Adrenal gland (tissue), 12 donors: ENCODE results near the gene PRKN. TPM values are rescaled to one million over a fixed set of nuclear protein-coding genes. Genes with fewer than 3 reads are reported as not detected.

Source experiments
- DNase-seq, 7 donors: peaks; one replicate each; pipeline ENCODE4 v3.0.0-alpha.2; 2019 to 2020
- H3K27ac ChIP-seq, 5 donors: fragments of 200-600 bp; sonication (generic) in 4 of 5; 1 replicate in 3 of 5; 2 replicates in 2 of 5; pipeline versions ENCODE4 v1.5.1 to v1.8.0; 2016 to 2020; ENCODE audit warnings: mild to moderate bottlenecking in 1 of 5
- H3K27me3 ChIP-seq: fragments of 200-600 bp; 2 replicates; pipeline ENCODE4 v1.8.0; 2021
- H3K36me3 ChIP-seq, 2 donors: fragments of 200-600 bp; replicated peaks in 1 of 2; 1 replicate in 1 of 2; 2 replicates in 1 of 2; pipeline versions ENCODE4 v1.5.1 to v1.8.0; 2018 to 2022
- H3K4me1 ChIP-seq, 2 donors: fragments of 200-600 bp; replicated peaks in 1 of 2; 1 replicate in 1 of 2; 2 replicates in 1 of 2; pipeline versions ENCODE4 v1.5.1 to v1.8.0; 2018 to 2021
- H3K4me3 ChIP-seq, 4 donors: fragments of 200-600 bp; sonication (generic) in 3 of 4; one replicate each; pipeline ENCODE4 v1.5.1; 2016 to 2018
- H3K9me3 ChIP-seq, 3 donors: fragments of 200-600 bp; sonication (generic) in 1 of 3; replicated peaks in 1 of 3; 1 replicate in 2 of 3; 2 replicates in 1 of 3; pipeline versions ENCODE4 v1.5.1 to v1.8.0; 2016 to 2021
- POLR2A ChIP-seq, 2 donors: fragments of 450-650 bp; IDR thresholded peaks; one replicate each; pipeline ENCODE4 v1.6.1; 2017; ENCODE audit warnings: antibody characterized with exemption in 2 of 2, mild to moderate bottlenecking in 2 of 2, moderate library complexity in 1 of 2
- WGBS, 4 donors: extraction: QIAGEN DNeasy Blood & Tissue Kit in 2 of 4; methylation state at CpG; one replicate each; pipeline versions ENCODE4 v1.1.5 to v1.1.7; 2013 to 2017; 5-methylcytosine and 5-hydroxymethylcytosine counted together
- intact Hi-C, 2 donors: fragments of 100-400 bp; cut with DNase I; formaldehyde crosslinking; loops; one replicate each; pipeline versions ENCODE4 v1.14.1 to v1.15.0; 2022 to 2023
- polyA plus RNA-seq, 3 donors: library from polyadenylated mRNA; stranded (reverse); fragments of 200-250 nt in 2 of 3; fragments of 350-450 nt in 1 of 3; fragmentation: Illumina TruSeq in 1 of 3; extraction: RNeasy Lipid Tissue Mini Kit (QIAGEN cat#74804) in 1 of 3; gene quantifications; one replicate each; pipeline ENCODE4 v1.2.3, GENCODE V29; 2013 to 2014
- total RNA-seq, 9 donors: library from RNA; depleted of rRNA in 4 of 9; stranded (reverse); fragments of >200 nt in 4 of 9; fragments of 120-200 nt in 1 of 9; fragmentation: NEBNext Ultra II Directional in 1 of 9; extraction: Animal tissue kit (Norgen Biotek cat#: 25700) in 1 of 9; gene quantifications; one replicate each; pipeline versions ENCODE4 v1.1.0 to v1.2.4, GENCODE V29; 2013 to 2023
- TF ChIP-seq, protein P1 (sequence below), 6 experiments: fragments of 450-650 bp in 4 of 6; fragments of 200-600 bp in 2 of 6; sonication (generic) in 1 of 6; IDR thresholded peaks; 1 replicate in 5 of 6; 2 replicates in 1 of 6; pipeline versions ENCODE4 v1.5.1 to v1.8.0; 2016 to 2021; ENCODE audit warnings: antibody characterized with exemption in 6 of 6, mild to moderate bottlenecking in 2 of 6, moderate library complexity in 1 of 6
- donor health status: healthy with polysubstance abuse.
- donor health status: Bipolar disorder and iron deficiency.
- donor health status: DM: yes; HTN: yes; CAD: no.
- donor health status: DM: no; HTN: no; CAD: no.
- donor health status: DM: no; HTN: no; CAD: no.
- donor health status: DM: yes; HTN: yes; CAD: no.

Gene PRKN
- total and polyA plus RNA-seq, 12 donors: 1.9 to 159 (median 13.3) TPM

DNA sequence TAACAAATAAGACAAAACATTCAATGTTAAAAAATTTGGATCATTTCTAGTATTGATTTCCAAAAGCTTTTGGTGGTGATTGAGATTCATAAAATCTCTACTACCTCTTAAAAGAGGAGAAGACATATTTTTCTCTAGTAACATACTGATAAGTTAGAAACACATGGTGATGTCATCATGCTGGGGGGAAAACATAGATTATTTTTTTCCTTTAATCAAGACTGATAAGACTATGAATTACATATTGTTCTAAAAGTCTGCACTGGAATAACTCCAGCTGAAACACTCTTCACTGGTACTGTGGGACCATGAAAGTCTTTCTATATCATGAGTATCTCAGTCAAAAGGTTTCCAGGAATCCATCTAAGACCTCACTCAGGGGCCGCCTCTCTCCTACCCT is 515.8 kb downstream of the PRKN start:
- H3K4me3 ChIP-seq: no peak overlapping the region
- intact Hi-C loops: no loop called here
- no peaks in the 10 kb centered on the region for H3K36me3 ChIP-seq
- no peaks in the 10 kb centered on the region for H3K4me1 ChIP-seq
- DNase-seq: no peak
- H3K27me3 ChIP-seq: no peaks in the 10 kb centered on the region
- 89 to 100% (median 95%) methylated on average over 1 of the region's 1 CpG for WGBS, 4 donors
- no peak for TF ChIP-seq POLR2A (IDR thresholded peaks at IDR 0.05)
- TF ChIP-seq, protein P1, sequence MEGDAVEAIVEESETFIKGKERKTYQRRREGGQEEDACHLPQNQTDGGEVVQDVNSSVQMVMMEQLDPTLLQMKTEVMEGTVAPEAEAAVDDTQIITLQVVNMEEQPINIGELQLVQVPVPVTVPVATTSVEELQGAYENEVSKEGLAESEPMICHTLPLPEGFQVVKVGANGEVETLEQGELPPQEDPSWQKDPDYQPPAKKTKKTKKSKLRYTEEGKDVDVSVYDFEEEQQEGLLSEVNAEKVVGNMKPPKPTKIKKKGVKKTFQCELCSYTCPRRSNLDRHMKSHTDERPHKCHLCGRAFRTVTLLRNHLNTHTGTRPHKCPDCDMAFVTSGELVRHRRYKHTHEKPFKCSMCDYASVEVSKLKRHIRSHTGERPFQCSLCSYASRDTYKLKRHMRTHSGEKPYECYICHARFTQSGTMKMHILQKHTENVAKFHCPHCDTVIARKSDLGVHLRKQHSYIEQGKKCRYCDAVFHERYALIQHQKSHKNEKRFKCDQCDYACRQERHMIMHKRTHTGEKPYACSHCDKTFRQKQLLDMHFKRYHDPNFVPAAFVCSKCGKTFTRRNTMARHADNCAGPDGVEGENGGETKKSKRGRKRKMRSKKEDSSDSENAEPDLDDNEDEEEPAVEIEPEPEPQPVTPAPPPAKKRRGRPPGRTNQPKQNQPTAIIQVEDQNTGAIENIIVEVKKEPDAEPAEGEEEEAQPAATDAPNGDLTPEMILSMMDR (IDR thresholded peaks at IDR 0.05): no peak
- H3K9me3 ChIP-seq: no peaks in the 10 kb centered on the region
- H3K27ac ChIP-seq: no peak overlapping the region

DNA sequence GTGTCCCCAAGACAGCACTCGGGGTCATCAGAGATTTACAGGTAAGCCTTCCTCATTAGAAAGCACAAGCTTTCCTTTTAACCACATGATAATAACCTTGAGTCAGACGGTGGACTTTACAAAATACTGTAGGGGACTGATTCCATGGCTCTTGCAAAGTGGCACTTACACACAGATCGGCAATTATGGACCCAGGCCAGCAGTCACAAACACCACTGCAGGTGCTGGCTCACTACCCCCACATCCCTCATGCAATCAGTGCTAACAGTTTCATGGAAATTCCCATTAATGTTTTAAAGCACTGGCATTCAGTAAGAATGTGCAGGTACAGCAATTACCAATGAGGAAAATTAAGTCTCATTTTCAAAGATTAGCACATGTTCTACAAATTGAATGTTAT is 516.5 kb downstream of the PRKN start:
- Histone ChIP-seq H3K36me3 (no peaks in the 10 kb centered on the region), H3K9me3 (no peaks in the 10 kb centered on the region), H3K27me3 (no peaks in the 10 kb centered on the region), H3K27ac (no peak overlapping the region), H3K4me3 (no peak overlapping the region), H3K4me1 (no peaks in the 10 kb centered on the region)
- DNase-seq: no peak
- WGBS, 4 donors: 70 to 81% (median 76%) methylated on average over 3 of the region's 3 CpGs
- intact Hi-C loops: no loop called here
- TF ChIP-seq, protein P1 (IDR thresholded peaks at IDR 0.05): no peak
- TF ChIP-seq POLR2A (IDR thresholded peaks at IDR 0.05): no peak

GRCh38 chr6:162203287-162203686 is 524.3 kb downstream of the PRKN start:
- no peaks in the 10 kb centered on the region for H3K9me3 ChIP-seq
- no peaks in the 10 kb centered on the region for H3K36me3 ChIP-seq
- no peak overlapping the region for H3K4me3 ChIP-seq
- H3K27me3 ChIP-seq: no peaks in the 10 kb centered on the region
- no peaks in the 10 kb centered on the region for H3K4me1 ChIP-seq
- intact Hi-C loops: no loop called here
- 28 to 54% (median 43%) methylated on average over 5 of the region's 5 CpGs for WGBS, 4 donors
- peak in 3 of 7 donors; percentile 11 to 22 (median 19) for DNase-seq
- H3K27ac ChIP-seq: no peak overlapping the region
- TF ChIP-seq, protein P1 (IDR thresholded peaks at IDR 0.05): no peak
- TF ChIP-seq POLR2A (IDR thresholded peaks at IDR 0.05): no peak

GRCh38 chr6:162200945-162201690 is 526.4 kb downstream of the PRKN start:
- H3K27ac ChIP-seq: no peak overlapping the region
- H3K27me3 ChIP-seq: no peaks in the 10 kb centered on the region
- H3K4me1 ChIP-seq: no peaks in the 10 kb centered on the region
- TF ChIP-seq, protein P1 (IDR thresholded peaks at IDR 0.05): no peak
- TF ChIP-seq POLR2A (IDR thresholded peaks at IDR 0.05): no peak
- H3K36me3 ChIP-seq: no peaks in the 10 kb centered on the region
- intact Hi-C loops: no loop called here
- H3K9me3 ChIP-seq: no peaks in the 10 kb centered on the region
- WGBS, 4 donors: 85 to 94% (median 89%) methylated on average over 9 of the region's 9 CpGs
- H3K4me3 ChIP-seq: no peak overlapping the region
- no peak for DNase-seq
